K562 (cell line): ENCODE measurements around the gene VWA8.

Experiments used
- POLR2A ChIP-seq: fragments of 450-650 bp; conservative IDR thresholded peaks from 2 replicates; pipeline ENCODE4 v1.6.1; 2016
- ZNF146 ChIP-seq: IDR thresholded peaks from one replicate; pipeline ENCODE4 v1.6.1; 2018; ENCODE audit warnings: missing compliant biosample characterization; ENCODE audit not compliant: unreplicated experiment
- TF ChIP-seq, protein P1 (sequence below): fragments of 250-450 bp; sonication (Bioruptor Pico); IDR thresholded peaks from 2 replicates; pipeline ENCODE4 v1.8.0; 2022; ENCODE audit warnings: moderate library complexity, mild to moderate bottlenecking, inconsistent platforms

DNA sequence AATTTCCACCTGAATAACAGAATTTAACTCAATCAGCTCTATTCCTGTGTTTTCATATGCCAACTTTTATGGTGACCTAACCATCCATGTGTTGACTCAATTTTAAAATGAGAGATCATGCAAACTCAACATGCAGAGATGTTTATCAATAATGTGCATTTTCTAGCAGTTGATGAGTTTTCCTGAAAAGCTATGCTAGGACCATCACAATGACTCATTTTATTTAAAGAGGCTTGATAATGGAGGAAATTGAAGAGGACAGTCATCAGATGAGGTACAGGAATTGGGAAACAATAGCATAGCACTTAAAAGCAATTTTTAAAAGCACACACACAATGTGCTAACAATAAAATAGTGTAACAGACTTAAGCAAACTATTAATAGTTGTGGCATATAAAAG lies 127.1 kb downstream of the VWA8 start:
- TF ChIP-seq ZNF146 (CRISPR knock-in tag) (no peak), POLR2A (no peak)
- TF ChIP-seq, protein P1, sequence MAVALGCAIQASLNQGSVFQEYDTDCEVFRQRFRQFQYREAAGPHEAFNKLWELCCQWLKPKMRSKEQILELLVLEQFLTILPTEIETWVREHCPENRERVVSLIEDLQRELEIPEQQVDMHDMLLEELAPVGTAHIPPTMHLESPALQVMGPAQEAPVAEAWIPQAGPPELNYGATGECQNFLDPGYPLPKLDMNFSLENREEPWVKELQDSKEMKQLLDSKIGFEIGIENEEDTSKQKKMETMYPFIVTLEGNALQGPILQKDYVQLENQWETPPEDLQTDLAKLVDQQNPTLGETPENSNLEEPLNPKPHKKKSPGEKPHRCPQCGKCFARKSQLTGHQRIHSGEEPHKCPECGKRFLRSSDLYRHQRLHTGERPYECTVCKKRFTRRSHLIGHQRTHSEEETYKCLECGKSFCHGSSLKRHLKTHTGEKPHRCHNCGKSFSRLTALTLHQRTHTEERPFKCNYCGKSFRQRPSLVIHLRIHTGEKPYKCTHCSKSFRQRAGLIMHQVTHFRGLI (CRISPR knock-in tag) = no peak
